Measurements from ENCODE around the gene NUDT16L1. TPM values are rescaled to one million over a fixed set of nuclear protein-coding genes. Genes with fewer than 3 reads are reported as not detected.

Gene NUDT16L1
- total and polyA plus RNA-seq, 2 of the 8 experiments (the other 6 are each of a cell fraction or from before 2014, with no cell fraction given), result 34.8 to 77.3 TPM

- Histone ChIP-seq H3K23ac (ENCODE audit: insufficient read length) (no peak overlapping the region), H4K91ac (replicated peaks; ENCODE audit: insufficient read length, low read length) (no peak overlapping the region), H3K18ac (ENCODE audit: extremely low read depth, low read length) (no peak overlapping the region), H2BK120ac (replicated peaks; ENCODE audit: low read depth, low read length) (no peak overlapping the region), H3K9me3 (ENCODE audit: insufficient read depth in 2 of 2, low read depth in 1 of 2, low read length in 1 of 2) (no peaks in the 10 kb centered on the region), H3K9ac (replicated peaks in 1 of 4; ENCODE audit: extremely low read depth in 1 of 4, low read depth in 3 of 4, low read length in 3 of 4) (no peak overlapping the region), H2AFZ (ENCODE audit: low read length) (no peak overlapping the region), H3K14ac (ENCODE audit: insufficient read length) (no peak overlapping the region), H3K27me3 (replicated peaks in 1 of 4; ENCODE audit: control insufficient read depth in 3 of 4, extremely low read depth in 1 of 4, insufficient read depth in 3 of 4, low read length in 3 of 4) (no peaks in the 10 kb centered on the region), H3K36me3 (ENCODE audit: control insufficient read depth in 2 of 4, insufficient read depth in 4 of 4, low read length in 3 of 4) (peaks cover 6 to 16% (median 11%) of the 10 kb centered on the region in 4 experiments; a peak in 7 of 8 replicates), H2BK20ac (ENCODE audit: low read length) (no peak overlapping the region), H3K79me1 (ENCODE audit: low read depth, low read length) (no peaks in the 10 kb centered on the region), H3K4me3 (ENCODE audit: extremely low read depth in 1 of 4, insufficient read depth in 2 of 4, low read depth in 3 of 4, low read length in 4 of 4) (no peak overlapping the region), H2BK12ac (ENCODE audit: low read depth, low read length) (0 out of 2 replicates have a peak overlapping the region, but pooled peaks have one; percentile 14), H3K56ac (replicated peaks; ENCODE audit: insufficient read length, low read depth, low read length) (no peak overlapping the region), H3K4me2 (ENCODE audit: insufficient read depth in 1 of 2, low read depth in 2 of 2, low read length in 2 of 2) (peak overlapping the region in 1 of 2 experiments; percentile 68; a peak in 1 of 4 replicates), H4K20me1 (replicated peaks in 1 of 2; ENCODE audit: control insufficient read depth in 1 of 2, insufficient read depth in 2 of 2, low read length in 2 of 2) (peaks cover 0 to 14% of the 10 kb centered on the region in 2 experiments), H3K27ac (ENCODE audit: low read depth, low read length) (no peak overlapping the region), H3K79me2 (ENCODE audit: control insufficient read depth in 1 of 2, insufficient read depth in 2 of 2, low read length in 2 of 2) (peaks cover 0 to 2% of the 10 kb centered on the region in 2 experiments; a peak in 1 of 4 replicates), H3K4ac (replicated peaks; ENCODE audit: insufficient read length, low read depth, low read length) (no peak overlapping the region), H2BK5ac (ENCODE audit: low read depth, low read length) (no peak overlapping the region), H4K5ac (ENCODE audit: insufficient read length, low read depth, low read length) (no peak overlapping the region), H3K4me1 (replicated peaks in 1 of 4; ENCODE audit: control insufficient read depth in 3 of 4, insufficient read depth in 4 of 4, low read length in 3 of 4) (peaks cover 0 to 7% (median 5%) of the 10 kb centered on the region in 4 experiments; a peak in 4 of 7 replicates), H3K23me2 (ENCODE audit: low read depth, low read length) (peaks cover 8% of the 10 kb centered on the region; the same call in 1 of the 2 replicates), H2AK5ac (ENCODE audit: low read depth, low read length) (no peak overlapping the region), H2BK15ac (ENCODE audit: low read length) (no peak overlapping the region), H4K8ac (ENCODE audit: extremely low read depth, insufficient read depth, low read length) (peak overlapping the region; percentile 45)
- CTCF ChIA-PET (ENCODE audit: partially characterized antibody), result interaction anchor here (0.6 to 2.6 kb wide), 9 partner anchors 10 to 229 kb away, joined by 3 to 17 read pairs (median 4); partner anchors contain the start of gene MGRN1
- POLR2A ChIA-PET (ENCODE audit: partially characterized antibody), result interaction anchor here (1.2 to 5.4 kb wide), 8 partner anchors 12 to 112 kb away, joined by 3 to 59 read pairs (median 5); no protein-coding TSS in a partner anchor
- no peak for DNase-seq (ENCODE audit: low read depth in 1 of 2, low spot score in 2 of 2)
- TF ChIP-seq SAP30 (IDR thresholded peaks at IDR 0.05; ENCODE audit: insufficient read depth, insufficient replicate concordance, low read length), result no peak
- TF ChIP-seq GTF2F1 (IDR thresholded peaks at IDR 0.05; ENCODE audit: borderline replicate concordance, low read depth, low read length), result no peak
- no peak for TF ChIP-seq RFX5 (IDR thresholded peaks at IDR 0.05; ENCODE audit: borderline replicate concordance, low read depth, low read length)
- 92% methylated on average over 19 of the region's 20 CpGs; no CpG with 5 or more reads in 1 of the 2 experiments for WGBS, 2 experiments (ENCODE audit: extremely low coverage in 1 of 2, insufficient coverage in 1 of 2, insufficient read length in 1 of 2, insufficient replicate concordance in 2 of 2, low coverage in 1 of 2, low lambda C conversion rate in 2 of 2, missing lambda C conversion rate in 1 of 2)
- no peak for FAIRE-seq
Observed at GRCh38 chr16:4691666-4692412, 1.5 kb upstream of the NUDT16L1 start.

All from H1 (cell line).